Thyroid gland (tissue), 4 donors: ENCODE measurements around the gene PRAME. TPM values are rescaled to one million over a fixed set of nuclear protein-coding genes. Genes with fewer than 3 reads are reported as not detected.
A peak's percentile ranks its signal among the peaks of the same experiment; 100 is the strongest.

Experiments used
- DNase-seq, 2 donors: peaks; one replicate each; pipeline ENCODE4 v3.0.0-alpha.2; 2019
- H3K27ac ChIP-seq, 3 donors: fragments of 200-600 bp; sonication (generic); 1 replicate in 2 of 3; 2 replicates in 1 of 3; pipeline ENCODE4 v1.5.1; 2016 to 2019; ENCODE audit warnings: mild to moderate bottlenecking in 1 of 3, moderate library complexity in 1 of 3
- H3K27me3 ChIP-seq: fragments of 200-600 bp; sonication (generic); one replicate; pipeline ENCODE4 v1.5.1; 2019
- H3K36me3 ChIP-seq, 2 donors: fragments of 200-600 bp; sonication (generic); one replicate each; pipeline ENCODE4 v1.5.1; 2016 to 2019
- H3K4me1 ChIP-seq, 2 donors: fragments of 200-600 bp; sonication (generic); one replicate each; pipeline ENCODE4 v1.5.1; 2017 to 2019
- H3K4me3 ChIP-seq, 3 donors: fragments of 200-600 bp; sonication (generic); replicated peaks in 1 of 3; 1 replicate in 2 of 3; 2 replicates in 1 of 3; pipeline ENCODE4 v1.5.1; 2016; ENCODE audit warnings: mild to moderate bottlenecking in 1 of 3
- H3K9me3 ChIP-seq: fragments of 200-600 bp; sonication (generic); one replicate; pipeline ENCODE4 v1.5.1; 2017
- POLR2A ChIP-seq, 2 donors: fragments of 450-650 bp; IDR thresholded peaks; one replicate each; pipeline ENCODE4 v1.6.1; 2017; ENCODE audit warnings: antibody characterized with exemption in 2 of 2, mild to moderate bottlenecking in 2 of 2, moderate library complexity in 1 of 2
- WGBS, 2 donors: methylation state at CpG; one replicate each; pipeline ENCODE4 v1.1.5; 2017; 5-methylcytosine and 5-hydroxymethylcytosine counted together
- intact Hi-C: fragments of 100-400 bp; cut with DNase I; formaldehyde crosslinking; loops from one replicate; pipeline ENCODE4 v1.15.1; 2023
- total RNA-seq, 4 donors: library from RNA; depleted of rRNA; stranded (reverse); fragments of >200 nt; gene quantifications; one replicate each; pipeline ENCODE4 v1.2.3, GENCODE V29; 2016
- TF ChIP-seq, protein P1 (sequence below), 6 experiments: fragments of 200-600 bp in 3 of 6; fragments of 450-650 bp in 3 of 6; sonication (generic) in 3 of 6; IDR thresholded peaks; one replicate each; pipeline ENCODE4 v1.5.1; 2016 to 2019; ENCODE audit warnings: antibody characterized with exemption in 6 of 6, mild to moderate bottlenecking in 2 of 6, inconsistent platforms in 1 of 6, moderate library complexity in 1 of 6

Gene PRAME
- total RNA-seq, 4 donors from 2014 or later = 0.45 to 0.67 TPM; not detected in 2

DNA sequence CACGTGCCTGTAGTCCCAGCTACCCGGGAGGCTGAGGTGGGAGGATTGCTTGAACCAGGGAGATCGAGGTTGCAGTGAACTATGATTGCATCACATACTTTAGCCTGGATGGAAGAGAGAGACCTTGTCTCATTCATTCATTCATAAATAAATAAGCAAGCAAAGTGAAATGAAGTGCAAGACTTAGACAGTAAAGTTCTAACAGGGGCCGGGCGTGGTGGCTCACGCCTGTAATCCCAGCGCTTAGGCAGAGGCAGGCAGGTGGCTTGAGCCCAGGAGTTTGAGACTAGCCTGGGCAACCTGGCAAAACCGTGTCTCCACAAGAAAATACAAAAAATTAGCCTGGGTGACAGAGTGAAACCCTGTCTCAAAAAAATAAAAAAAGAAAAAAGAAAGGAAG lies 37.4 kb downstream of the PRAME start:
- no peaks in the 10 kb centered on the region for H3K4me1 ChIP-seq
- H3K27me3 ChIP-seq = no peaks in the 10 kb centered on the region
- no peak for DNase-seq
- no peak overlapping the region for H3K27ac ChIP-seq
- intact Hi-C loops = no loop called here
- WGBS, 2 donors = 87 to 89% methylated on average over 8 of the region's 8 CpGs
- H3K4me3 ChIP-seq = no peak overlapping the region
- TF ChIP-seq POLR2A (IDR thresholded peaks at IDR 0.05) = no peak
- TF ChIP-seq, protein P1, sequence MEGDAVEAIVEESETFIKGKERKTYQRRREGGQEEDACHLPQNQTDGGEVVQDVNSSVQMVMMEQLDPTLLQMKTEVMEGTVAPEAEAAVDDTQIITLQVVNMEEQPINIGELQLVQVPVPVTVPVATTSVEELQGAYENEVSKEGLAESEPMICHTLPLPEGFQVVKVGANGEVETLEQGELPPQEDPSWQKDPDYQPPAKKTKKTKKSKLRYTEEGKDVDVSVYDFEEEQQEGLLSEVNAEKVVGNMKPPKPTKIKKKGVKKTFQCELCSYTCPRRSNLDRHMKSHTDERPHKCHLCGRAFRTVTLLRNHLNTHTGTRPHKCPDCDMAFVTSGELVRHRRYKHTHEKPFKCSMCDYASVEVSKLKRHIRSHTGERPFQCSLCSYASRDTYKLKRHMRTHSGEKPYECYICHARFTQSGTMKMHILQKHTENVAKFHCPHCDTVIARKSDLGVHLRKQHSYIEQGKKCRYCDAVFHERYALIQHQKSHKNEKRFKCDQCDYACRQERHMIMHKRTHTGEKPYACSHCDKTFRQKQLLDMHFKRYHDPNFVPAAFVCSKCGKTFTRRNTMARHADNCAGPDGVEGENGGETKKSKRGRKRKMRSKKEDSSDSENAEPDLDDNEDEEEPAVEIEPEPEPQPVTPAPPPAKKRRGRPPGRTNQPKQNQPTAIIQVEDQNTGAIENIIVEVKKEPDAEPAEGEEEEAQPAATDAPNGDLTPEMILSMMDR (IDR thresholded peaks at IDR 0.05) = no peak
- H3K36me3 ChIP-seq = no peaks in the 10 kb centered on the region
- H3K9me3 ChIP-seq = no peaks in the 10 kb centered on the region

DNA sequence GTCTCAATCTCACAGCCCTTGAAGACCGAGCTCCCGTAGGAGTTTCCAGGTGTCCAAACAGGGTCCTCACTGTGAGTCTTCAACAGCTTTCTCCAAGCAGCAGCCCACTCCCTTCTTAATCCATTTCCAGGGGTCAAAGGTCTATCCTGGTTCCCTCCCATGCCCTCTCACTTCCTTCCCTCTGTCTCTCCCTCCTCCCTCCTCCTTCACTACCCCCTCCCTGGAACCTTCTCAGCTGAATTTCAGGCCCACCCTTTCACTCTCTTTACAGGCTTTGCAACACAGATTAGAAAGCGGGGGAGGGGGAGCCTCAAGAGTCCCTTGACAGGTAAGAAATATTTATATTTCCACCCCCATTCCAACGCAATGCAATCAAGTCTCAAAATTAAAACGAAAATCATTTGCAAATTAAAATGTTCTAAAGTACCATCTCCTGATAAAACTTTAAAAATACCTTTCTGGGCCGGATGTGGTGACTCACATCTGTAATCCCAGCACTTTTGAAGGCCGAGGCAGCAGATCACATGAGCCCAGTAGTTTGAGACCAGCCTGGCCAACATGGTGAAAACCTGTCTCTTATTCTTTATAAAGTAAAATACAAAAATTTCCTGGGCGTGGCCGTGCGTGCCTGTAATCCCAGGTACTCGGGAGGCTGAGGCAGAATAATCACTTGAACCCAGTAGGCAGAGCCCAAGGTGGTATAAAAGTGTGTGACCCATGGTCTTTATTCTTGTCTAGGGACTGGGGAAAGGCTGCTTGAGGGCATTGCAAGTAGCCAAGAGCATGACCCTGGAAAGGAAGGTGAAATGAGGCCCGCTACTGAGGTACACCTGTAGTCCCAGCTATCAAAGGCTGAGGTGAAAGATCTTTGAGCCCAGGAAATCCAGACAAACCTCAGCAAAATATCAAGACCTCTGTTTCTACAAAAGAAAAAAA lies 38.1 kb downstream of the PRAME start:
- TF ChIP-seq POLR2A (IDR thresholded peaks at IDR 0.05) = no peak
- TF ChIP-seq, protein P1 (IDR thresholded peaks at IDR 0.05) = no peak
- H3K36me3 ChIP-seq = no peaks in the 10 kb centered on the region
- intact Hi-C loops = no loop called here
- 86 to 89% methylated on average over 12 of the region's 12 CpGs for WGBS, 2 donors
- H3K4me1 ChIP-seq = no peaks in the 10 kb centered on the region
- no peaks in the 10 kb centered on the region for H3K9me3 ChIP-seq
- H3K27me3 ChIP-seq = no peaks in the 10 kb centered on the region
- DNase-seq = no peak
- no peak overlapping the region for H3K27ac ChIP-seq
- H3K4me3 ChIP-seq = no peak overlapping the region

DNA sequence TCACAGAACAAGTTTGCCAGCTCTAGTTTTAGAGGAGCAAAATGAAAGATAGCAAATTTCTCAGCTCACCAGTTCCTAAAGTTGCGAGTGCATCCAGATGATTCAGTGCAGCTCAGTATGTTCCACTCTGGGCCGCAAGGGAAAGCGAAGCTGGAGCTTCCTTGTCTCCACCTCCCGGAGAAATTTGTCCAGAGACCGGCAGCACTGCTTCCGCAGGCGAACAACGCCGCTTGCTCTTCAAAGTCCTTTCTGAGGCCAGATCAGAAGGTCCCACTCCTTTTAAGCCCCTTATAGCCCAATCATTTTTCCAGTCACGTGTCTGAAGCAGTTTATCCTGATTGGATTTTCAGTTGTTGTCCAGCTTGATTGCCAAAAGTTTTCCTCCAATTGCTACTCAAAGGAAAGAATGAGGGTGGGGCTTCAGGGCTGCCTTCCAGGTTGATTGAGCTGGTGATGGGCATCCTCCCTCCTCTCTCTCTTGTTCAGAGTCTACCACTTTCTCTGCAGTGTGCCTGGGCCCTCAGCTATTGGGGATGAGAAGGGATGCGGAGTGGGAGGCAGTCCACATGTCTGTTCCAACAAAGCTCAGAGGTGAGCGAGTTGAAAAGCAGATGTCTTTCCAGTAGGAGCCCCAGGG lies 38.9 kb downstream of the PRAME start, which contains the start of gene ZNF280A:
Gene ZNF280A, minus strand, starts transcription at position 251 of the 637 bp plus-strand sequence. CDS start 4,640 bp downstream, outside the sequence.
- H3K4me3 ChIP-seq = no peak within 1 kb of the TSS
- DNase-seq = peak in 1 of 2 donors; percentile 3
- H3K4me1 ChIP-seq = no peaks in the 10 kb centered on the region
- H3K27ac ChIP-seq = no peak within 1 kb of the TSS
- intact Hi-C loops = no loop called here
- 71 to 73% methylated on average over 12 of the region's 12 CpGs for WGBS, 2 donors
- no peaks in the 10 kb centered on the region for H3K36me3 ChIP-seq
- H3K9me3 ChIP-seq = no peaks in the 10 kb centered on the region
- H3K27me3 ChIP-seq = no peaks in the 10 kb centered on the region
- TF ChIP-seq POLR2A (IDR thresholded peaks at IDR 0.05) = no peak
- TF ChIP-seq, protein P1 (IDR thresholded peaks at IDR 0.05) = peak in 1 of 6 experiments; percentile 10

DNA sequence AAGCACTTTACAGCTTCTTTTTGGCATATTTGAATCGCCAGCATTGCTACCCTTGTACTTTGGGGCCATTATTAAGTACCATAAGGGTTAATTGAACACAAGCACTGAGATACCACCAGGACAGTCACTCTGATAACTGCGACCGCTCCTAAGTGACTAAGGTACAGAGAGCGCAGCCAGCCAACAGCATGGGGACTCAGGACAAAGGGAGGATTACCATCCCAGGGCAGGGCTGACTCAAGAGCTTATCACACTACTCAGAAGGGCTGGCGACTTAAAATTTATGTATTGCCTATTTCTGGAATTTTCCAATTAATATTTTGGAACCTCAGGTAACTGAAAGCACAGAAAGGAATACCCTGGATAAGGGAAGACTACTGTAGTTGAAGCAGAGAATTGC lies 39.5 kb downstream of the PRAME start:
- Histone ChIP-seq H3K4me3 (no peak overlapping the region), H3K9me3 (no peaks in the 10 kb centered on the region), H3K36me3 (no peaks in the 10 kb centered on the region), H3K27ac (no peak overlapping the region), H3K27me3 (no peaks in the 10 kb centered on the region), H3K4me1 (peaks cover 0 to under 1% of the 10 kb centered on the region in 2 donors)
- no peak for DNase-seq
- TF ChIP-seq, protein P1 (IDR thresholded peaks at IDR 0.05) = no peak
- TF ChIP-seq POLR2A (IDR thresholded peaks at IDR 0.05) = no peak
- intact Hi-C loops = no loop called here
- WGBS, 2 donors = 70 to 71% methylated on average over 5 of the region's 5 CpGs

DNA sequence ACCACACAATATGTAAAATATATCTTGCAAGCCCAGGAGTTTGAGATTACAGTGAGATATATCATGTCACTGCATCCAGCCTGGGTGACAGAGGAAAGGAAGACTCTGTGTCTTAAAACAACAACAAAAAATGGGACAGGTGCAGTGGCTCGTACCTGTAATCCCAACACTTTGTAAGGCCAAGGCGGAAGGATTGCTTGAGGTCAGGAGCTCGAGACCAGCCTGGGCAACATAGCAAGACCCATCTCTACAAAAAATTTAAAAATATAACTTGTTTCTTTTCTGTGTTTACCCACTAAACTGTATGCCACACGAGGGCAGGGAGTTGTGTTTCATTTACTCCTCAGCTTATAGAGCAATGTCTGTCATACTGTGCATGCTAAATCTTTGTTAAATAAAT lies 42.1 kb downstream of the PRAME start:
- no peak overlapping the region for H3K27ac ChIP-seq

More for the DNA sequence above, 42.1 kb downstream of the PRAME start:
- DNase-seq = no peak
- WGBS, 2 donors = 74 to 79% methylated on average over 4 of the region's 4 CpGs
- Histone ChIP-seq H3K36me3 (no peaks in the 10 kb centered on the region), H3K4me3 (no peak overlapping the region), H3K4me1 (peaks cover 0 to 2% of the 10 kb centered on the region in 2 donors), H3K27me3 (no peaks in the 10 kb centered on the region), H3K9me3 (no peaks in the 10 kb centered on the region)
- TF ChIP-seq, protein P1 (IDR thresholded peaks at IDR 0.05) = no peak
- no peak for TF ChIP-seq POLR2A (IDR thresholded peaks at IDR 0.05)
- intact Hi-C loops = no loop called here
